CD4-positive, alpha-beta T cell (primary cell): ENCODE data around the gene WDFY4. TPM values are rescaled to one million over a fixed set of nuclear protein-coding genes. Genes with fewer than 3 reads are reported as not detected.

ENCODE experiments used
- ATAC-seq: fragments of 200-7000 bp; cut with Tn5 transposase; one replicate; pipeline ENCODE4 v1.10.0; 2022; ENCODE audit warnings: mild to moderate bottlenecking; ENCODE audit not compliant: poor library complexity
- CTCF ChIA-PET: fragments of 350-600 bp; sonication (Branson Sonifier 250); formaldehyde crosslinking; loops from one replicate; lab custom pipeline; 2021; ENCODE audit warnings: antibody characterized with exemption, inconsistent platforms; lab: Charles Lee
- POLR2A ChIA-PET: fragments of 350-600 bp; sonication (Branson Sonifier 250); formaldehyde crosslinking; loops from one replicate; lab custom pipeline; 2021; ENCODE audit warnings: antibody characterized with exemption, inconsistent platforms; lab: Charles Lee
- DNase-seq, 14 experiments: peaks; one replicate each; pipeline ENCODE4 v3.0.0-alpha.2; 2013 to 2020; ENCODE audit warnings: mixed read lengths in 2 of 14
- H3K27ac ChIP-seq, 2 donors: one replicate each; pipeline versions ENCODE4 v1.5.1 to v1.7.0; 2013; ENCODE audit warnings: low read length in 2 of 2, low read depth in 1 of 2, mild to moderate bottlenecking in 1 of 2
- H3K27me3 ChIP-seq, 2 experiments: 1 replicate in 1 of 2; 2 replicates in 1 of 2; pipeline versions ENCODE4 v1.6.1 to v1.7.0; 2013; ENCODE audit warnings: low read length in 2 of 2, control low read depth in 1 of 2, mild to moderate bottlenecking in 1 of 2, moderate library complexity in 1 of 2; ENCODE audit not compliant: insufficient read depth in 2 of 2, control insufficient read depth in 1 of 2
- H3K36me3 ChIP-seq: one replicate; pipeline ENCODE4 v1.6.1; 2013; ENCODE audit warnings: low read length, control low read depth; ENCODE audit not compliant: insufficient read depth
- H3K4me1 ChIP-seq: one replicate; pipeline ENCODE4 v1.6.1; 2013; ENCODE audit warnings: low read length, control low read depth; ENCODE audit not compliant: insufficient read depth
- H3K4me3 ChIP-seq: one replicate; pipeline ENCODE4 v1.5.1; 2013; ENCODE audit warnings: mild to moderate bottlenecking, low read length, moderate library complexity
- H3K9me3 ChIP-seq, 2 experiments: 1 replicate in 1 of 2; 2 replicates in 1 of 2; pipeline versions ENCODE4 v1.6.1 to v1.7.0; 2013; ENCODE audit warnings: low read length in 2 of 2, mild to moderate bottlenecking in 2 of 2, control low read depth in 1 of 2, moderate library complexity in 1 of 2; ENCODE audit not compliant: control insufficient read depth in 1 of 2, insufficient read depth in 1 of 2
- H3K27ac Mint-ChIP-seq: one replicate; pipeline ENCODE4 v1.8.0; 2020; ENCODE audit warnings: mixed read lengths
- H3K27me3 Mint-ChIP-seq: one replicate; pipeline ENCODE4 v1.8.0; 2021; ENCODE audit warnings: mixed read lengths
- H3K36me3 Mint-ChIP-seq: one replicate; pipeline ENCODE4 v1.8.0; 2021; ENCODE audit warnings: low read depth, mixed read lengths
- H3K4me1 Mint-ChIP-seq: one replicate; pipeline ENCODE4 v1.8.0; 2021; ENCODE audit warnings: low read depth, mixed read lengths
- H3K4me3 Mint-ChIP-seq: one replicate; pipeline ENCODE4 v1.8.0; 2020; ENCODE audit warnings: mild to moderate bottlenecking, mixed read lengths
- H3K9me3 Mint-ChIP-seq: one replicate; pipeline ENCODE4 v1.8.0; 2020; ENCODE audit warnings: mixed read lengths
- intact Hi-C, 2 experiments: fragments of 100-400 bp; cut with DNase I in 1 of 2; cut with micrococcal nuclease in 1 of 2; formaldehyde crosslinking; loops; one replicate each; pipeline versions ENCODE4 v1.15.1 to v1.9.0; 2023 to 2025; cut with DNase I, micrococcal nuclease
- total RNA-seq, 174 experiments: library from RNA in 2 of 174; stranded (reverse) in 2 of 174; gene quantifications; one replicate each; pipeline ENCODE4 v1.2.3 and lab custom pipeline; 2021 to 2026
- TF ChIP-seq, protein P1 (sequence below): fragments of 200-600 bp; IDR thresholded peaks from one replicate; pipeline ENCODE4 v1.8.0; 2022; ENCODE audit warnings: antibody characterized with exemption, mild to moderate bottlenecking

The WDFY4 gene
- total RNA-seq, 2 experiments from 2014 or later, result 1.3 to 2.5 TPM

DNA sequence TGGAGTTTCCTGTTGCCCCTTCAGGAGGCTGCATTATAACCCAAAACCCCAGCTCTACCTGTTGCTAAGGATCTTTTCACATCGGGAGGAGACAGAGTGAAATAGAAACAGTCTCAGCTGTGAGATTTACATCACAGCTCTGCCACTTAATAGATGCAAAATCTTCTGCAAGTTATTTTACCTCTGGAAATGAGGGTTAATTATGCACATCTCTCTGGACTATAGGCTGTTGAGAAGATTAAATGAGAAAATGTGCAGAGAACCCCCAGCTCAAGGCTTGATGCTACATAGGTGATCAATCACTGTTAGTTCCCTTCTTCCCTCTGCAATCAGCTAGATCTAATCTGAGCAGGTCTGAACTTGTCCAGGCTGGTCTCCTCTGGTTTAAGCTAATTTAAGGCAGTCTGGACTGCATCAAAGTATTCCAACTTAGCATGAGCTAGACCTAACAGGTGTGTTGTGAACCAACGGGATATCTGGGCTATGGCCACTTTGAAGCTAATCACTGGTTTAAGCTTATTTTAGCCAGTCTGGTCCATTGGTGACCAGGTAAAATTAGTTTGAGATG is 263.9 kb downstream of the WDFY4 start:
- no peak overlapping the region for H3K27ac Mint-ChIP-seq
- no peaks in the 10 kb centered on the region for H3K9me3 Mint-ChIP-seq
- H3K27ac ChIP-seq, result no peak overlapping the region
- H3K4me1 Mint-ChIP-seq, result no peaks in the 10 kb centered on the region
- no peaks in the 10 kb centered on the region for H3K27me3 Mint-ChIP-seq
- POLR2A ChIA-PET, result no interaction called here
- H3K36me3 ChIP-seq, result no peaks in the 10 kb centered on the region
- H3K27me3 ChIP-seq, result no peaks in the 10 kb centered on the region
- CTCF ChIA-PET, result no interaction called here
- TF ChIP-seq, protein P1, sequence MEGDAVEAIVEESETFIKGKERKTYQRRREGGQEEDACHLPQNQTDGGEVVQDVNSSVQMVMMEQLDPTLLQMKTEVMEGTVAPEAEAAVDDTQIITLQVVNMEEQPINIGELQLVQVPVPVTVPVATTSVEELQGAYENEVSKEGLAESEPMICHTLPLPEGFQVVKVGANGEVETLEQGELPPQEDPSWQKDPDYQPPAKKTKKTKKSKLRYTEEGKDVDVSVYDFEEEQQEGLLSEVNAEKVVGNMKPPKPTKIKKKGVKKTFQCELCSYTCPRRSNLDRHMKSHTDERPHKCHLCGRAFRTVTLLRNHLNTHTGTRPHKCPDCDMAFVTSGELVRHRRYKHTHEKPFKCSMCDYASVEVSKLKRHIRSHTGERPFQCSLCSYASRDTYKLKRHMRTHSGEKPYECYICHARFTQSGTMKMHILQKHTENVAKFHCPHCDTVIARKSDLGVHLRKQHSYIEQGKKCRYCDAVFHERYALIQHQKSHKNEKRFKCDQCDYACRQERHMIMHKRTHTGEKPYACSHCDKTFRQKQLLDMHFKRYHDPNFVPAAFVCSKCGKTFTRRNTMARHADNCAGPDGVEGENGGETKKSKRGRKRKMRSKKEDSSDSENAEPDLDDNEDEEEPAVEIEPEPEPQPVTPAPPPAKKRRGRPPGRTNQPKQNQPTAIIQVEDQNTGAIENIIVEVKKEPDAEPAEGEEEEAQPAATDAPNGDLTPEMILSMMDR, result no peak
- H3K36me3 Mint-ChIP-seq, result no peaks in the 10 kb centered on the region
- ATAC-seq (no peak), DNase-seq (no peak)
- H3K4me3 ChIP-seq, result no peak overlapping the region
- intact Hi-C loops, result no loop called here
- H3K4me1 ChIP-seq, result no peaks in the 10 kb centered on the region
- no peak overlapping the region for H3K4me3 Mint-ChIP-seq
- no peaks in the 10 kb centered on the region for H3K9me3 ChIP-seq

DNA sequence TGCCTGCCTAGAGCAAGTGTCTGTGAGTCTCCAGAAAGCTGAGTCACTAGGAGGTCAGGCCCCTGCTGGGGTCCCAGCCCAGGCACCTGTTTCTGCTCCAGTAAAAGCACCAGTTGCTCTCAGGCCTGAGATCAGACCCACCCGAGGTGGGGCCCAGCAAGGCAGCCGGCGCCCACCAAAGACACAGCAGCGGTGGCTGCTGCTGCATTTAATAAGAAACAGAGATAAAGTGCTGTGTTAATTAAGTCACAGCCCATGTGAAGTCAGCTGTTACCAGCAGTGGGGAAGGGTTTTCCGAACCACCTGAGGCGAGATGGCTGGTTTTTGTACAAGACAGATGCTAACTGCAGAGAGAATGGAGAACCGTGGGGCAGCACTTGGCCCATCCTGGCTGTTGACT is 267.0 kb downstream of the WDFY4 start:
- Histone ChIP-seq H3K4me3 (no peak overlapping the region), H3K9me3 (no peaks in the 10 kb centered on the region), H3K27ac (no peak overlapping the region), H3K4me1 (no peaks in the 10 kb centered on the region), H3K27me3 (no peaks in the 10 kb centered on the region), H3K36me3 (no peaks in the 10 kb centered on the region)
- TF ChIP-seq, protein P1, result no peak
- H3K27me3 Mint-ChIP-seq, result no peaks in the 10 kb centered on the region
- no peak overlapping the region for H3K27ac Mint-ChIP-seq
- no peaks in the 10 kb centered on the region for H3K36me3 Mint-ChIP-seq
- DNase-seq (no peak), ATAC-seq (no peak)
- ChIA-PET POLR2A (no interaction called here), CTCF (no interaction called here)
- intact Hi-C loops, result no loop called here
- no peaks in the 10 kb centered on the region for H3K9me3 Mint-ChIP-seq
- H3K4me3 Mint-ChIP-seq, result no peak overlapping the region
- H3K4me1 Mint-ChIP-seq, result no peaks in the 10 kb centered on the region

DNA sequence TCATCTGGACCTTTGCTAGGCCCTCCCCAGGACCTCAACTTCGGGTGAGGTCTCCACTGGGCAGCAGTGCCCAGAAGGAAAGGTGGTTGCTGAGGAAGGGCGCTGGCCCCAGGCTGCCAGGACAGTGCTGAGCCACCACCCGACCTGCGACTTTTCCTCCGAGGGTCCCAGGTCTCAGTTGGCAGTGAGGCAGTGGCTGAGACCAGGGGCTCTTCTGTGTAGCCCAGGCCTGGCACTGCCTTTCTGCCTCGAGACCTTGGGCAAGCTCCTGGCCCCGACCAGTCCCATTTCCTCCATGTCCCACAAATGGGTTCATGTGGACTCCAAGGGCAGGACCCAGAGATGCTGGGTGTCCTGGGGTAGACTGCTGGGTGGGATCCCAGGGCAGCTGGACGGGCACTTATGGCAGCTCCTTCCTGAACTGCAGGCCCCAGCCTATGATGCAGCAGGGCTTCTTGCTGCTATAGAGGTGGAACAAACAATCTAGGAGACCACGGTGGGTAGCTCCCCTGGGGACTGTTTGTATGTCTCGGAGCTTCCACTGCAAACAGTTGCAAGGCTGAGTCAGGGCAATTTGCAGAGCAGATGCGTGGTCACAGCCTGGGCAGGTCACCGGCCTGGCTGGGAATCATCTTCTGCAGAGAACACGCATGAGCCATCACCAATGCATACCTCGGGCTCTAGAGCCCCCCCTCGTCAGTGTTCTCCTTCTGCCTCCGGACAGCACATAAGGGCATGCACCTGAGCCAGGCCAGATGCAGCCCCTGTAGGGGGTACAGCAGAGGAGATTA is 272.9 kb downstream of the WDFY4 start:
- Mint-ChIP-seq H3K27me3 (no peaks in the 10 kb centered on the region), H3K4me3 (no peak overlapping the region), H3K27ac (no peak overlapping the region), H3K36me3 (no peaks in the 10 kb centered on the region), H3K4me1 (no peaks in the 10 kb centered on the region), H3K9me3 (no peaks in the 10 kb centered on the region)
- ATAC-seq (no peak), DNase-seq (no peak)
- Histone ChIP-seq H3K9me3 (no peaks in the 10 kb centered on the region), H3K4me1 (no peaks in the 10 kb centered on the region), H3K27ac (no peak overlapping the region), H3K36me3 (no peaks in the 10 kb centered on the region), H3K4me3 (no peak overlapping the region), H3K27me3 (no peaks in the 10 kb centered on the region)
- CTCF ChIA-PET, result no interaction called here
- TF ChIP-seq, protein P1, result no peak
- intact Hi-C loops, result no loop called here
- POLR2A ChIA-PET, result no interaction called here
